Hepatocyte (in vitro differentiated cells): ENCODE measurements around the gene EDC3.

Experiments used
- CTCF ChIP-seq: fragments of 200-600 bp; sonication (generic); IDR thresholded peaks from 2 replicates; pipeline ENCODE4 v1.5.1; 2016; ENCODE audit warnings: antibody characterized with exemption, mild to moderate bottlenecking; ENCODE audit not compliant: poor library complexity
- EZH2 ChIP-seq: fragments of 200-600 bp; sonication (generic); IDR thresholded peaks from 2 replicates; pipeline ENCODE4 v1.6.1; 2016; ENCODE audit warnings: antibody characterized with exemption, mild to moderate bottlenecking, borderline replicate concordance
- EZH2phosphoT487 ChIP-seq: fragments of 200-600 bp; sonication (generic); IDR thresholded peaks from one replicate; pipeline ENCODE4 v1.6.1; 2018; ENCODE audit warnings: antibody characterized with exemption, mild to moderate bottlenecking, low read depth, moderate library complexity; ENCODE audit not compliant: unreplicated experiment, severe bottlenecking

GRCh38 chr15:74632601-74633000 lies 63.2 kb downstream of the EDC3 start:
- TF ChIP-seq EZH2phosphoT487, result no peak
- no peak for TF ChIP-seq CTCF
- TF ChIP-seq EZH2, result no peak
